Ishikawa (cell line): ENCODE data around the gene REXO4.

Experiments
- CEBPB ChIP-seq: IDR thresholded peaks from 2 replicates; pipeline ENCODE4 v1.6.1; 2012
- CREB1 ChIP-seq: IDR thresholded peaks from 2 replicates; pipeline ENCODE4 v1.6.1; 2012; ENCODE audit warnings: low read depth
- EGR1 ChIP-seq: IDR thresholded peaks from 2 replicates; pipeline ENCODE4 v1.6.1; 2012
- EP300 ChIP-seq: IDR thresholded peaks from 2 replicates; pipeline ENCODE4 v1.6.1; 2012; ENCODE audit warnings: borderline replicate concordance
- FOXM1 ChIP-seq: IDR thresholded peaks from 2 replicates; pipeline ENCODE4 v1.6.1; 2012; ENCODE audit warnings: low read depth, borderline replicate concordance
- NFIC ChIP-seq: IDR thresholded peaks from 2 replicates; pipeline ENCODE4 v1.6.1; 2012
- RAD21 ChIP-seq: IDR thresholded peaks from 2 replicates; pipeline ENCODE4 v1.6.1; 2012; ENCODE audit warnings: low read depth
- REST ChIP-seq: IDR thresholded peaks from 2 replicates; pipeline ENCODE4 v1.6.1; 2012; ENCODE audit warnings: low read depth, mild to moderate bottlenecking
- TAF1 ChIP-seq: IDR thresholded peaks from 2 replicates; pipeline ENCODE4 v1.6.1; 2012; ENCODE audit warnings: low read depth, mild to moderate bottlenecking
- TCF12 ChIP-seq: IDR thresholded peaks from 2 replicates; pipeline ENCODE4 v1.6.1; 2012; ENCODE audit warnings: low read depth
- TEAD4 ChIP-seq: IDR thresholded peaks from 2 replicates; pipeline ENCODE4 v1.6.1; 2012
- YY1 ChIP-seq: IDR thresholded peaks from 2 replicates; pipeline ENCODE4 v1.6.1; 2012; ENCODE audit warnings: low read depth
- ZBTB7A ChIP-seq: IDR thresholded peaks from 2 replicates; pipeline ENCODE4 v1.6.1; 2012; ENCODE audit warnings: low read depth
- TF ChIP-seq, protein P1 (sequence below): IDR thresholded peaks from 2 replicates; pipeline ENCODE4 v1.6.1; 2012
- TF ChIP-seq, protein P2 (sequence below): IDR thresholded peaks from 2 replicates; pipeline ENCODE4 v1.6.1; 2012

REXO4 gene

DNA sequence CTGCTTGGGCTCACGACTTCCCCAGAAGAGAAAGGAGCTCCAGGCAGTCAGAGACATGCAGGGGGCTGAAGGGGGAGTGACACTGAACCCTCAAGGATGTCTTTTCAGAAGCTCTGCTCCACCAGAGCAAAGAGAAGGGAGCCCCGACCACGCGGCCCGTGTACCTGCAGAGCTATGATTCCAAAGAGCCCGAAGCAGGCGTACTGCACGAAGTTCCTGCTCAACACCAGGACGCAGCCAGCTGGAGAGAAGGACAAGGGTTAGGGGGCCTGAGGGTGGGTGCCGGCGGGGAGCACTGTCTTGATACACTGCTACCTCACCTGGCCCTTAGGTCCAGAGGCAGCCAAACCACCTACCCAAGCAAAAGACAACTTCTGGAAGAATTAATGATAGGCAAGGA lies 51.4 kb downstream of the REXO4 start:
- TF ChIP-seq TAF1 (no peak), NFIC (no peak), EGR1 (no peak), REST (no peak), ZBTB7A (no peak), FOXM1 (no peak), RAD21 (no peak), EP300 (no peak), YY1 (no peak), TEAD4 (no peak)
- TF ChIP-seq, protein P1, sequence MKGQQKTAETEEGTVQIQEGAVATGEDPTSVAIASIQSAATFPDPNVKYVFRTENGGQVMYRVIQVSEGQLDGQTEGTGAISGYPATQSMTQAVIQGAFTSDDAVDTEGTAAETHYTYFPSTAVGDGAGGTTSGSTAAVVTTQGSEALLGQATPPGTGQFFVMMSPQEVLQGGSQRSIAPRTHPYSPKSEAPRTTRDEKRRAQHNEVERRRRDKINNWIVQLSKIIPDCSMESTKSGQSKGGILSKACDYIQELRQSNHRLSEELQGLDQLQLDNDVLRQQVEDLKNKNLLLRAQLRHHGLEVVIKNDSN = no peak
- TF ChIP-seq, protein P2, sequence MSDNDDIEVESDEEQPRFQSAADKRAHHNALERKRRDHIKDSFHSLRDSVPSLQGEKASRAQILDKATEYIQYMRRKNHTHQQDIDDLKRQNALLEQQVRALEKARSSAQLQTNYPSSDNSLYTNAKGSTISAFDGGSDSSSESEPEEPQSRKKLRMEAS = no peak

- TF ChIP-seq NFIC (peak; percentile 55), YY1 (no peak), FOXM1 (no peak)
Observed at GRCh38 chr9:133362359-133363044, 55.3 kb downstream of the REXO4 start.

DNA sequence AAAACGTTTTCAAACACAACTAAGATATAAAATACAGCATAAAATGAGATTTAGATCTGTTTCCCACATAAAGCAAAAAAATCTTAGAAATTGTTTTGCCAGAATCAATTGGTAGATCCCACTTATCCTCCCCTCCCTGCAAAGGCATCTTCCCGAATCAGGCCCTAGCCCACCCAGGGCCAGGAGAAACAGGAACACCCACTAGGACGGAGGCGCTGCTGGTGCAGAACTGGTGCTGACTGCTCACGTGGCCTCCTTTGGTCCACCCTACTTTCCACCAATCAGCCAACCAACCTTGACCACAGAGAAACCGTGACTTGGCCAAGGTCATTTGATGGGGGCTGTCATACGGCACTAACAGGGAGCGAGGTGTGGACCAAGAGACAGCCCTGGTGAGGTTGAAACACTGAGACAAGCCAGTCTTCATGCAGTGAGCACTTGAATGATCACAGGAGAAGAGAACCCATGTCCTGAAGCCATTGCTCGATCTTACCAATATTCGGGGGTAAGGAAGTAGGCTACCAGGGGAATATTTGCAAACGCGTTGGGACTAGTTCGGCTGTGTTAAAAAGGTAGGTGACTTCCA lies 56.2 kb downstream of the REXO4 start:
- no peak for TF ChIP-seq EP300

DNA sequence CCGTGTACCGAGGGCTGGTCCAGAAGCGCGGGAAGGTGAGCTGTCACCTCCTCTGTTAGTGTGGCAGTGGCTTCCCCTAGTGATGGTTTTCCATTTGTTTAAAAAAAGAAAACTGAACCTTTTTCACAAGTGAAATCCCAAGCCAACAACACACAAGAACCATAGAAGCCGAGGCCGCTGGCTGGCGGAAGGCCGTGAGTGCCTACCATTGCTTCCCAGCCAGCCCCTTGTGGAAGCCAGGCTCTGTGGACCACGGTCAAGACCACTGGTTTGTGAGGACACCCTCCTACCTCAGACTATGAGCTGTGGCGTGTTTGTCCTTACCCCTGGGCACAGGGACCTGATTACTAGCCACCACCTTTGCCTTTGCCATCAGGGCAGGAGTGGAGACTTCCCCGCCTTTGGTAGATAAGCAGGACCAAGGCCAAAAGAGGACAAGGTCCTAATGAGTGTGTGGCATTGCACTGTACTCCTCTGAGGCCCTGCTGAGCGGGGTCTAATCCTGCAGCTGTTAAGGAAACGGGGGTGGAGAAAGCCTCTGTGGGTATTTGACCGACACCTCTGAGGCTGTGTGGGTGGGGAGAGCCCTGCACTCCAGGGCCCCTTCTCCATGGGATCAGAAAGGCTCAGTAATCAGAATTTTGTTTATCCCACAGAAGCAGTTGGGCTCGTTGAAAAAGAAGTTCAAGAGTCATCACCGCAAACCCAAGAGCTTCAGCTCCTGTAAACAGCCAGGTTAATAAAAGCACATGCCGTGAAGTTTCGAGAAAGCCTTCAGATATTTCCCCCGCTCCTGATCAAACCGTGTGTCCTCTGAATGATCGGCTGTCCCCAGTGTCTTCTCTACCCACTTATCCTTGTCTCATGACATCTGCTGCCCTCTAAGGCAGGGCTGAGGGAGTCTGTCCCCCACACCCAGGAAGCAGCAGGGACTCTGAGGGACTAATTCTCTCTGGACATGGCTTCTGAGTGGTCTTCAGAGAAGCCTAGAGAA lies 57.1 kb downstream of the REXO4 start:
- TF ChIP-seq, protein P2 = no peak
- TF ChIP-seq FOXM1 (no peak), CEBPB (no peak), EP300 (no peak), RAD21 (no peak), NFIC (no peak), REST (no peak), ZBTB7A (no peak), TCF12 (no peak), TEAD4 (no peak), CREB1 (no peak), YY1 (no peak)

DNA sequence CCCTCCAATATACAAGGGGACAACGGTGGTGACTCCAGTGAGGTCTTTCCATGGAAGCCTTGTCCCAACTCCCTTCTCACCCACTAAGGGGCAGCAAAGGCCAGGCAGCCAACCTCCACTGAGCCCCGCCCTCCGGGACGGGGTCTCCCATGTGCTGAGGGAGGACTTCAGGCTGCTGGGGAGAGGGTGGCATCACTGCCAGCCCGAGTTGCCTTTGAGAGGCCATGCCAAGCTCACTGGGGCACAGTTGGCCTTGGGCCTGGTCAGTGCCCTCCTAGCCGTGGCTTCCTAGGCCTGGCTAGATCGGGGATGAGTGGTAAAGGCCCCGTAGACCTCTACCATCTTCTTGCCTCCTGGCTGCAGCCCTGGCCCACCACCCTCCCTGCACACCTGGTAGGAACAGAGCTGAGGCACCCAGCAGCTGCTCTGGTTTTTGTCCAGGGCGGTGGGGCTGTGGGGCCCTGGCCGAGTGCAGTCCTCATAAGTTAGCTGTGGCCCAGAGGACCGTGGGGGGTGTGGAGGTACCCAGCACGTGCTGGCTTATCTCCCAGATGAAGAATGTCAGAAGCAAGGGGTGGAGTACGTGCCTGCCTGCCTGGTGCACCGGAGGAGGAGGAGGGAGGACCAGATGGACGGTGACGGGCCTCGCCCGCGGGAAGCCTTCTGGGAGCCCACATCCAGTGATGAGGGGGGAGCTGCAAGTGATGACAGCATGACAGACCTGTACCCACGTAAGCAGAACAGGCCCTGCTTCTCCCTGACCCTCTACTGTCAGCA lies 58.2 kb downstream of the REXO4 start:
- no peak for TF ChIP-seq TAF1
- TF ChIP-seq RAD21 = peak; percentile 37

GRCh38 chr9:133357656-133358055 lies 60.2 kb downstream of the REXO4 start:
- no peak for TF ChIP-seq TEAD4
- no peak for TF ChIP-seq FOXM1
- no peak for TF ChIP-seq NFIC
- no peak for TF ChIP-seq TCF12
- no peak for TF ChIP-seq RAD21
- TF ChIP-seq REST = no peak
- TF ChIP-seq ZBTB7A = no peak
- TF ChIP-seq, protein P2 = no peak
- no peak for TF ChIP-seq TAF1
- no peak for TF ChIP-seq YY1
- no peak for TF ChIP-seq EP300
- TF ChIP-seq, protein P1 = no peak
- TF ChIP-seq CREB1 = no peak
